ENCODE measurements around the gene USP12.

USP12 gene

GRCh38 chr13:27027086-27027667 lies 144.4 kb downstream of the USP12 start:
- no peak for DNase-seq

- DNase-seq, result no peak
These were observed 145.2 kb downstream of the USP12 start for GRCh38 chr13:27026396-27026795.

- no peak for DNase-seq
These were observed 146.7 kb downstream of the USP12 start for GRCh38 chr13:27024776-27025492.

- DNase-seq, result no peak
These were observed 147.5 kb downstream of the USP12 start for GRCh38 chr13:27024074-27024461.

GRCh38 chr13:27023385-27024073 lies 148.1 kb downstream of the USP12 start:
- DNase-seq, result no peak

GRCh38 chr13:27022571-27023311 lies 148.9 kb downstream of the USP12 start:
- DNase-seq, result no peak

GRCh38 chr13:27020415-27020814 lies 151.2 kb downstream of the USP12 start:
- no peak for DNase-seq

- DNase-seq, result no peak
These were observed 152.7 kb downstream of the USP12 start for GRCh38 chr13:27018882-27019281.

- DNase-seq, result no peak
These were observed 153.2 kb downstream of the USP12 start for GRCh38 chr13:27018344-27018861.

GRCh38 chr13:27016875-27017274 lies 154.7 kb downstream of the USP12 start:
- DNase-seq, result no peak

Measured in NCI-H1105 (cell line).